Colonic mucosa (tissue), 4 donors: ENCODE results near the gene GP1BA. TPM values are rescaled to one million over a fixed set of nuclear protein-coding genes. Genes with fewer than 3 reads are reported as not detected.

ENCODE experiments used
- DNase-seq: peaks from one replicate; pipeline ENCODE4 v3.0.0-alpha.2; 2020
- H3K27ac ChIP-seq: fragments of 200-600 bp; one replicate; pipeline ENCODE4 v1.8.0; 2021
- H3K27me3 ChIP-seq: fragments of 200-600 bp; one replicate; pipeline ENCODE4 v1.8.0; 2021
- H3K36me3 ChIP-seq: fragments of 200-600 bp; one replicate; pipeline ENCODE4 v1.8.0; 2021
- H3K4me1 ChIP-seq: fragments of 200-600 bp; one replicate; pipeline ENCODE4 v1.8.0; 2021; ENCODE audit warnings: mild to moderate bottlenecking
- H3K4me3 ChIP-seq: fragments of 200-600 bp; one replicate; pipeline ENCODE4 v1.8.0; 2021
- H3K9ac ChIP-seq, 2 donors: one replicate each; pipeline ENCODE4 v1.7.0; 2013; ENCODE audit warnings: control low read depth in 2 of 2, low read depth in 2 of 2, low read length in 2 of 2
- H3K9me3 ChIP-seq: fragments of 200-600 bp; one replicate; pipeline ENCODE4 v1.8.0; 2021
- CTCF ChIP-seq: fragments of 200-600 bp; IDR thresholded peaks from one replicate; pipeline ENCODE4 v1.8.0; 2022; ENCODE audit warnings: antibody characterized with exemption, mild to moderate bottlenecking
- intact Hi-C: fragments of 100-400 bp; cut with DNase I; formaldehyde crosslinking; loops from one replicate; pipeline ENCODE4 v1.14.1; 2022
- total RNA-seq, 2 donors: library from RNA; stranded (reverse); fragmentation: NEBNext Ultra II Directional in 1 of 2; extraction: Animal tissue kit (Norgen Biotek cat#: 25700) in 1 of 2; gene quantifications; one replicate each; pipeline ENCODE4 v1.2.1, GENCODE V29; 2021
- donor health status: healthy.
- donor health status: DM: no; HTN: no; CAD: no.
- donor health status: DM: no; HTN: no; CAD: no.

Gene GP1BA
- total RNA-seq, 2 donors from 2014 or later: not detected

GRCh38 chr17:4958102-4958501 lies 26.0 kb downstream of the GP1BA start:
- DNase-seq: no peak
- Histone ChIP-seq H3K36me3 (no peaks in the 10 kb centered on the region), H3K27me3 (no peaks in the 10 kb centered on the region), H3K9ac (no peak overlapping the region), H3K4me1 (no peaks in the 10 kb centered on the region), H3K27ac (no peak overlapping the region), H3K4me3 (no peak overlapping the region), H3K9me3 (no peaks in the 10 kb centered on the region)
- TF ChIP-seq CTCF: no peak
- intact Hi-C loops: no loop called here

- Histone ChIP-seq H3K27ac (no peak overlapping the region), H3K9me3 (no peaks in the 10 kb centered on the region), H3K9ac (no peak overlapping the region), H3K4me1 (no peaks in the 10 kb centered on the region), H3K4me3 (no peak overlapping the region), H3K36me3 (no peaks in the 10 kb centered on the region), H3K27me3 (no peaks in the 10 kb centered on the region)
- TF ChIP-seq CTCF: no peak
- DNase-seq: no peak
- intact Hi-C loops: no loop called here
Measured at GRCh38 chr17:4959261-4959965, 27.3 kb downstream of the GP1BA start.

DNA sequence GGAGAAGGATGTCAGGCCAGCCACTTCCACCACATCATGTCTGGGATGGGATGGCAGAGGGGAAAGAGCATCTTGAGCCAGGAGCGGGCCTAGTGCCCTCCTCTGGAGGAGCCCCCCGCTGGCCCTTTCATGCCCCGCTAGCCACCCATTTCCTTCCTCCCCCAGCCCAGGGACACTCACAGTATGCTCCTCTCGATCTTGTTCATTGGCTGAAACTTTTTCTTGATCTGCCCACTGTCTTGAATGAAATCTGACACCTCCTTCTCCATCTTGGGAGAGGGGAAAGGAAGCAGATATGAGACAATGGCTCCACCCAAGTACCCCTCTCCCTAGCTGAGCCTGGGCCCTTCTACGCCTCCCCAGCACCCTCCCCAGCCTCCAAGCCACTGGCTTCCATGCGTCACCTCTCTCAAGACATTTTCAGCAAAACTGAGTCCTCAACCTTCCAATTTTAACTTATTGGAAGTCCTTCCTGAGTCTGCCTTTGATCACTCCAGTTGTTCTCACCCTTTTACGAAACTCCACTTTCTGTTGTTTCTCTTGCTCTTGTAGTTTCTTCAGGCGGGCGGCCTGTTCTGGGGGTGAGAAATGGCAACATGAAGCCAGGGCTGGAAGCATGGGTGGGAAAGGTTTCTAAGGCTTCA lies 28.3 kb downstream of the GP1BA start:
- DNase-seq: no peak
- Histone ChIP-seq H3K9ac (no peak overlapping the region), H3K4me1 (no peaks in the 10 kb centered on the region), H3K36me3 (no peaks in the 10 kb centered on the region), H3K27me3 (no peaks in the 10 kb centered on the region), H3K27ac (no peak overlapping the region), H3K4me3 (no peak overlapping the region), H3K9me3 (no peaks in the 10 kb centered on the region)
- TF ChIP-seq CTCF: no peak
- intact Hi-C loops: no loop called here

DNA sequence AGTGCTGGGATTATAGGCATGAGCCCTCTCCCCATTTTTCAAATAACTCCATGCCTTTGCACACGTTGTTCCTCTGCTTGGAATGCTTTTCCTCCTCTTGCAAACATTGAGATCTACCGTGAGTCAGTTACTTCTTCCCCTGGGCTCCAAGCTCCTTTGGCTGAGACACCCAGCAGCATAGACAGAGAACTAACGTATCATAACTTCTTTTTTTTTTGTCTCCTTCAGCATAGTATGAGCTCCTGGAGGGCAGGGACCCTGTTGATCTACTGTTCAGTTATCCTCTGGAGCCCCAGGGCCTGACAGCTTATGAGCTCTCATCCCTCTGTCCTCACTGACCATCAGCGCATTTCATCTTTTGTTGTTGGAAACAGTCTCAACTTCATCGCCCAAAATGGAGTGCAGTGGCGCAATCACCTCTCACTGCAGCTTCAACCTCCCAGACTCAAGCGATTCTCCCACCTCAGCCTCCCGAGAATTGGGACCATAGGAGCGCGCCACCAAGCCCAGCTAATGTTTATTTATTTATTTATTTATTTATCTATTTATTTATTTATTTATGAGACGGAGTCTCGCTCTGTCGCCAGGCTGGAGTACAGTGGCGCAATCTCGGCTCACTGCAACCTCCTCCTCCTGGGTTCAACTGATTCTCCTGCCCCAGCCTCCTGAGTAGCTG lies 33.4 kb downstream of the GP1BA start:
- H3K9me3 ChIP-seq: no peaks in the 10 kb centered on the region
- H3K9ac ChIP-seq: peak overlapping the region in 1 of 2 donors; percentile 31
- H3K4me3 ChIP-seq: no peak overlapping the region
- no peaks in the 10 kb centered on the region for H3K4me1 ChIP-seq
- TF ChIP-seq CTCF: no peak
- H3K36me3 ChIP-seq: no peaks in the 10 kb centered on the region
- DNase-seq: no peak
- no peak overlapping the region for H3K27ac ChIP-seq
- intact Hi-C loops: no loop called here
- no peaks in the 10 kb centered on the region for H3K27me3 ChIP-seq

DNA sequence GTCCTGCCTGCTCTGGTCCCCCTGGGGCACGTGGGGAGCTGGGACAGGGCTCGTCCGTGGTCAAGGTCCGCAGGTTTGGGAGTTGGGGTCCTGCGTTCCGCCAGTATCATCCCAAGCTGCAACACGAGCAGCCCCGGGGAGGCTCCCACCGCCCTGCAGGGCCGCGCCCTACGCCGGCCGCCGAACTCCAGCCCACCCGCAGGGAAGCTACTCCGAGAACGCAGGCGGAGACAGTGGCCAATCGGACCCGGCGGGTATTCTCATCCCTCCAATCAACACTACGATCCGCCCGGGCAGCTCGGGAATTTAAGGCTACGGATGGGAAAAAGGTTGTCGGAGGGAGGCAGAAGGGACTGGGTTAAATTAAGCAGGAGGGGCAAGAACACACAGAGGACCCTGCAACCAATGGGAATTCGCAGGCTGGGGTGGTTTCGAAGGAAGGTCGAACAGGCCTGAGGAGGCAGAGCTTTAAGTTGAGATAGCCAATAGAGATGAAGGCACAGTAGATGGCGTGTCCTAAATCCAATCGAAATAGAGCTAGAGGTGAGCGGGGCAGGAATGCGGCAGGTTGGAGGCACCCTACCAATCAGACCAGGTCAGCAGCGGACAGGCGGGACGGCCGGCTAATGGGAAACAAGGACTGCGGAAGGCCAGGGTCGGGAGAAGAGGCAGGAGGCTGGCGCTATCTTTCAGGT lies 34.9 kb downstream of the GP1BA start:
- peak; percentile 98 for DNase-seq
- H3K4me1 ChIP-seq: no peaks in the 10 kb centered on the region
- no peaks in the 10 kb centered on the region for H3K27me3 ChIP-seq
- no peaks in the 10 kb centered on the region for H3K9me3 ChIP-seq
- H3K36me3 ChIP-seq: no peaks in the 10 kb centered on the region
- H3K4me3 ChIP-seq: peak overlapping the region; percentile 74
- H3K9ac ChIP-seq: peak overlapping the region; percentile 88 to 90
- peak overlapping the region; percentile 95 for H3K27ac ChIP-seq
- intact Hi-C loops: no loop called here
- TF ChIP-seq CTCF: no peak
